ENCODE measurements around the gene ELMO3. TPM values are rescaled to one million over a fixed set of nuclear protein-coding genes. Genes with fewer than 3 reads are reported as not detected.

Gene ELMO3
- total and polyA plus RNA-seq, 4 donors: 1.7 to 3.8 (median 3.1) TPM

- Histone ChIP-seq H3K4me3 (ENCODE audit: low read depth in 1 of 3, low read length in 3 of 3) (no peak overlapping the region), H3K9me3 (ENCODE audit: control insufficient read depth in 4 of 4, low read length in 3 of 4) (no peaks in the 10 kb centered on the region), H3K36me3 (ENCODE audit: control insufficient read depth in 4 of 4, insufficient read depth in 3 of 4, low read depth in 1 of 4, low read length in 3 of 4) (no peaks in the 10 kb centered on the region), H3K4me1 (ENCODE audit: control insufficient read depth in 4 of 4, insufficient read depth in 4 of 4, low read length in 3 of 4) (peaks cover 17 to 52% (median 34%) of the 10 kb centered on the region in 4 donors), H3K27me3 (ENCODE audit: control insufficient read depth in 4 of 4, insufficient read depth in 4 of 4, low read length in 3 of 4) (peaks cover 0 to 8% (median 0%) of the 10 kb centered on the region in 4 donors), H3K27ac (ENCODE audit: low read depth in 1 of 2, low read length in 2 of 2) (peak overlapping the region; percentile 80 to 88), H3K9ac (ENCODE audit: low read depth in 1 of 2, low read length in 2 of 2) (no peak overlapping the region)
- DNase-seq (ENCODE audit: low spot score): no peak
- WGBS: 41% methylated on average over 5 of the region's 5 CpGs
- peak in 1 of 2 donors; percentile 23 for TF ChIP-seq EGR1 (IDR thresholded peaks at IDR 0.05; ENCODE audit: low read depth in 2 of 2)
- TF ChIP-seq FOXA1 (IDR thresholded peaks at IDR 0.05): no peak
- TF ChIP-seq JUND (IDR thresholded peaks at IDR 0.05): peak; percentile 51 to 68
Measured at GRCh38 chr16:67244387-67245185, 45.7 kb downstream of the ELMO3 start.

GRCh38 chr16:67245186-67245585 is 46.3 kb downstream of the ELMO3 start:
- H3K27me3 ChIP-seq (ENCODE audit: control insufficient read depth in 4 of 4, insufficient read depth in 4 of 4, low read length in 3 of 4): peaks cover 0 to 13% (median under 1%) of the 10 kb centered on the region in 4 donors
- 71% methylated on average over 4 of the region's 4 CpGs for WGBS
- H3K36me3 ChIP-seq (ENCODE audit: control insufficient read depth in 4 of 4, insufficient read depth in 3 of 4, low read depth in 1 of 4, low read length in 3 of 4): no peaks in the 10 kb centered on the region
- H3K9me3 ChIP-seq (ENCODE audit: control insufficient read depth in 4 of 4, low read length in 3 of 4): no peaks in the 10 kb centered on the region
- H3K4me3 ChIP-seq (ENCODE audit: low read depth in 1 of 3, low read length in 3 of 3): no peak overlapping the region
- peak overlapping the region; percentile 80 to 88 for H3K27ac ChIP-seq (ENCODE audit: low read depth in 1 of 2, low read length in 2 of 2)
- no peak for DNase-seq (ENCODE audit: low spot score)
- peaks cover 17 to 52% (median 34%) of the 10 kb centered on the region in 4 donors for H3K4me1 ChIP-seq (ENCODE audit: control insufficient read depth in 4 of 4, insufficient read depth in 4 of 4, low read length in 3 of 4)
- TF ChIP-seq EGR1 (IDR thresholded peaks at IDR 0.05; ENCODE audit: low read depth in 2 of 2) (no peak), REST (IDR thresholded peaks at IDR 0.05) (no peak), CTCF (IDR thresholded peaks at IDR 0.05; ENCODE audit: low read depth, low read length, missing input control) (no peak), FOXA2 (IDR thresholded peaks at IDR 0.05) (no peak), SP1 (IDR thresholded peaks at IDR 0.05) (no peak), JUND (IDR thresholded peaks at IDR 0.05) (no peak), YY1 (IDR thresholded peaks at IDR 0.05) (no peak), GABPA (IDR thresholded peaks at IDR 0.05 in 1 of 2, conservative IDR thresholded peaks at IDR 0.05 in 1 of 2) (no peak)
- no peak overlapping the region for H3K9ac ChIP-seq (ENCODE audit: low read depth in 1 of 2, low read length in 2 of 2)

GRCh38 chr16:67245674-67246080 is 46.7 kb downstream of the ELMO3 start:
- Histone ChIP-seq H3K4me1 (ENCODE audit: control insufficient read depth in 4 of 4, insufficient read depth in 4 of 4, low read length in 3 of 4) (peaks cover 17 to 49% (median 34%) of the 10 kb centered on the region in 4 donors), H3K4me3 (ENCODE audit: low read depth in 1 of 3, low read length in 3 of 3) (peak overlapping the region in 1 of 3 donors; percentile 59), H3K27me3 (ENCODE audit: control insufficient read depth in 4 of 4, insufficient read depth in 4 of 4, low read length in 3 of 4) (peaks cover 0 to 13% (median 1%) of the 10 kb centered on the region in 4 donors), H3K36me3 (ENCODE audit: control insufficient read depth in 4 of 4, insufficient read depth in 3 of 4, low read depth in 1 of 4, low read length in 3 of 4) (no peaks in the 10 kb centered on the region), H3K9me3 (ENCODE audit: control insufficient read depth in 4 of 4, low read length in 3 of 4) (no peaks in the 10 kb centered on the region), H3K27ac (ENCODE audit: low read depth in 1 of 2, low read length in 2 of 2) (peak overlapping the region; percentile 85 to 88), H3K9ac (ENCODE audit: low read depth in 1 of 2, low read length in 2 of 2) (no peak overlapping the region)
- TF ChIP-seq CTCF (IDR thresholded peaks at IDR 0.05; ENCODE audit: low read depth, low read length, missing input control) (no peak), ATF3 (IDR thresholded peaks at IDR 0.05) (no peak), EGR1 (IDR thresholded peaks at IDR 0.05; ENCODE audit: low read depth in 2 of 2) (no peak), GABPA (IDR thresholded peaks at IDR 0.05 in 1 of 2, conservative IDR thresholded peaks at IDR 0.05 in 1 of 2) (no peak), FOXA1 (IDR thresholded peaks at IDR 0.05) (no peak), HNF4G (IDR thresholded peaks at IDR 0.05) (no peak)
- DNase-seq (ENCODE audit: low spot score): no peak
- WGBS: 33% methylated on average over 8 of the region's 8 CpGs
